ENCODE measurements around the gene ATG3.

GRCh38 chr3:112555535-112556170 lies 6.1 kb downstream of the ATG3 start:
- no peak for TF ChIP-seq CTCF (conservative IDR thresholded peaks at IDR 0.05)
- TF ChIP-seq ZFX (IDR thresholded peaks at IDR 0.05), result no peak
